TTC549 (cell line): ENCODE results near the gene TMPRSS11B.
A peak's percentile ranks its signal among the peaks of the same experiment; 100 is the strongest.
"Not testable (repeated sequence)": the region's sequence is repeated elsewhere in the genome, so short reads cannot be mapped to it uniquely, and the experiment has no call there.

Experiments
- FAIRE-seq: peaks from 2 replicates; lab custom pipeline; 2012; peaks lifted over from hg19 to GRCh38; lab: Jason Lieb, UNC

TMPRSS11B gene

GRCh38 chr4:68245594-68245993, at the start of gene TMPRSS11B:
Gene TMPRSS11B, minus strand, starts transcription at chr4:68245694. Its CDS starts 136 bp downstream, at chr4:68245558.
- FAIRE-seq: no peak

DNA sequence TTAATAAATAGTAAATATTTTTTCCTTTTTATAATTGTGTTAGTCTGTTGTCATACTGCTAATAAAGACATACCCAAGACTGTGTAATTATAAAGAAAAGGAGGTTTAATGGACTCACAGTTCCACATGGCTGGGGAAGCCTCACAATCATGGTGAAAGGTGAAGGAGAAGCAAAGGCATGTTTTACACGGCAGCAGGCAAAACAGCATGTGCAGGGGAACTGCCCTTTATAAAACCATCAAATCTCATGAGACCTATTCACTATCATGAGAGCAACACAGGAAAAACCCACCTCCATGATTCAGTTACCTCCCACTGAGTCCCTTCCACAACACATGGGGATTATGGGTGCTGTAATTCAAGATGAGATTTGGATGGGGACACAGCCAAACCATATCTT, 45.8 kb upstream of the TMPRSS11B start:
- no peak for FAIRE-seq

- FAIRE-seq: no peak
Measured at GRCh38 chr4:68288393-68288740, 42.9 kb upstream of the TMPRSS11B start.

GRCh38 chr4:68287704-68288392, 42.4 kb upstream of the TMPRSS11B start:
- FAIRE-seq: no peak

GRCh38 chr4:68283714-68284113, 38.2 kb upstream of the TMPRSS11B start:
- FAIRE-seq: no peak

DNA sequence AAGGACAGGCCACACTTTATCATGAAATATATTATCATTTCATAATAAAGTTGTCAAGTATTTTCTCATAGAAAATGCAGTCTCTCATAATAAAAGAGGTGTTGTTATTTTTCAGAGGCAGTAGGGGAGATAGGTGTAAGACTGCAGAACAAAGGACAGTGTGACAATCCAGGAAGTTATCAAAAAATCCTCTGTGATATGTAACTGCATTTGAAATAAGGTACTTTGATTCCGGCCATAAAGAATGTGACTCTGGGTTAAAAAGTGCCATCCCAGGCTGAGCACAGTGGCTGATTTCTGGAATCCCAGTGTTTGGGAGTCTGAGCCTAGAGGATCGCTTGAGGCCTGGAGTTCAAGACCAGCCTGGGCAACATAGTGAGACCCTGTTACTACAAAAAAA, 37.6 kb upstream of the TMPRSS11B start:
- no peak for FAIRE-seq

DNA sequence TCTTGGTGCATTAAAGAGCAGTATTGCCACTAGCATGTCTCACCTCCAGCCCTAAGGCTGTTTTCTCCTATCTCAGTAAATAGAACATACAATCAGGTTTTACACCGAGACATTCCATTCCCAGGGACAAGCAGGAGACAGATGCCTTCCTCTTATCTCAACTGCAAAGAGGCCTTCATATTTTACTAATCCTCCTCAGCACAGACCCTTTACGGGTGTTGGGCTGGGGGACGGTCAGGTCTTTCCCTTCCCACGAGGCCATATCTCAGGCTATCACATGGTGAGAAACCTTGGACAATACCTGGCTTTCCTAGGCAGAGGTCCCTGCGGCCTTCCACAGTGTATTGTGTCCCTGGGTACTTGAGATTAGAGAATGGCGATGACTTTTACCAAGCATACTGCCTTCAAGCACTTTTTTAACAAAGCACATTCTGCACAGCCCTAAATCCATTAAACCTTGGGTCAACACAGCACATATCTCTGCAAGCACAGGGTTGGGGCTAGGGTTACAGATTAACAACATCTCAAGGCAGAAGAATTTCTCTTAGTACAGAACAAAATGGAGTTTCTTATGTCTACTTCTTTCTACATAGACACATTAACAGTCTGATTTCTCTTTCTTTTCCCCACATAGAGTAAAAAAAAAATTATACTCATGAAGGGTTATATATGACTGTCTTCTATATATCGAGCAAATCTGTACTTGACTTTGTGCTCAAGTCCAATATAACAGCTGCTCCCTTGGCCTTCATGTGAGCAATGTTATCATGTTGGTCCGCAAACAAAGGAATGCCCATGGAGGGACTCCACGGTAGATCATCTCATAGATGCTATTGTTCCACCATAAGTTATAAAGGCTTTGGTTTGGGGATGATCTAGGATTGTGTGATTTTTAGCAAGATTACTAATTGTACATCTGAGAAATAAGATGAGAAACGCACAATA, 36.6 kb upstream of the TMPRSS11B start:
- FAIRE-seq: not testable (repeated sequence)

GRCh38 chr4:68278029-68278428, 32.5 kb upstream of the TMPRSS11B start:
- FAIRE-seq: no peak

GRCh38 chr4:68277627-68278026, 32.1 kb upstream of the TMPRSS11B start:
- FAIRE-seq: no peak

DNA sequence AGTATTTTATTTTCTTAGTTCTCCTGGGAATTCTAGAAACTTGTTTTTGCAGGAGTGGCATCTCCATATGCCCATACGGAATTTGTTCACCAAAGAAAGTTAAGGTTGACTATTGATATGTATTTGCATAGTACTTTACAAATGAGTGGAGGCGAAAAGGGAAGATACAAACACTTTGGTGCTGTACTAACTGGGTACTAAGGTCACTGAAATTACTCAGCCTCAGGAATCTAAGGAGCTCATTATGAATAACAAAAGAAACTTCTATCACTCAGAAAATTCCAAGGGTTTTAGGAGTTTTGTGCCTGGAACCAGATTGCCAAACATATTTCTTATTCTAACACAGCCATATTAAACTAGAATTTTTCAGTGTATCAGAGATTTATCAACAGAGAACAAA, 27.4 kb upstream of the TMPRSS11B start:
- no peak for FAIRE-seq

GRCh38 chr4:68272380-68272779, 26.9 kb upstream of the TMPRSS11B start:
- FAIRE-seq: no peak

DNA sequence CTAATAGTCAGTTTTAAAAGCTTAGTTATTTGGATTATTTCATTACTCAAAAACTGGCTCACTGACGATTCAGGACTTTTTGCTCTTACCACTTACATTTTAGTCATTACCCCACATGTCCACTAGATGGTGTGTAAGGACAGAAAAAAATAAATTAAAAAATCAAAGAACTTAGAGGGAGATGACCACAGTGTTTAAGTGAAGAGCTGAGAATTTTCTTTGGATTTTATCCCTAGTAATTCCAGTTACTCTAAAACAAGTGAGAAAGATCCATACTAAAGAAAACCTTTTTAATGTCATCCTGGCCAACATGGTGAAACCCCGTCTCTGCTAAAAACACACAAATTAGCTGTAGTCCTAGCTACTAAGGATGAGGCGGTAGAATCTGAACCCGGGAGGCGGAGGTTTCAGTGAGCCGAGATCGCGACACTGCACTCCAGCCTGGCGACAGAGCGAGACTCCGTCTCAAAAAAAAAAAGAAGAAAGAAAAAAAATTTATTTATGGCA, 26.4 kb upstream of the TMPRSS11B start:
- FAIRE-seq: peak; percentile 87

DNA sequence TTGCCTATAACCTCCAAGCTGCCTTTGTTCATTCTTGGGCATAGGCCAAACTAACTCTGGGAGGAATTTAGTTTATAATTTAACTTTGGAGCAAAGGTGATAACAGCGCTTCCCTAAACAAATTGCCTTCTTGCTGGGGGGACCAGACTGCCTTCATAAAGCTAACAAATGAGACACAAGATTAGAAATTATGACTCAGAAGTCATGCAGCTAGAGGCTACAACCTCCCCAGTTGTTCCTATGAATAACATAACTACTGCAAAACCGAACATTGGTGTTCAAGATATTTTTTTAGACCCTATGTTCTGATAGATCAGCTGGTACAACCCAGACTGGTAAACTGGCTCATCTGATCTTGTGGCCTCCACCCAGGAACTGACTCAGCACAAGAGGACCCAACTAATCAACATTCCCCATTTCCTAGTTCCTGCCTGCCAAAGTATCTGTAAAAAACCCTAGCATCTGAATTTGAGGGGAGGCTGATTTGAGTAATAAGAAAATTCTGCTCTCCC, 22.0 kb upstream of the TMPRSS11B start:
- no peak for FAIRE-seq

DNA sequence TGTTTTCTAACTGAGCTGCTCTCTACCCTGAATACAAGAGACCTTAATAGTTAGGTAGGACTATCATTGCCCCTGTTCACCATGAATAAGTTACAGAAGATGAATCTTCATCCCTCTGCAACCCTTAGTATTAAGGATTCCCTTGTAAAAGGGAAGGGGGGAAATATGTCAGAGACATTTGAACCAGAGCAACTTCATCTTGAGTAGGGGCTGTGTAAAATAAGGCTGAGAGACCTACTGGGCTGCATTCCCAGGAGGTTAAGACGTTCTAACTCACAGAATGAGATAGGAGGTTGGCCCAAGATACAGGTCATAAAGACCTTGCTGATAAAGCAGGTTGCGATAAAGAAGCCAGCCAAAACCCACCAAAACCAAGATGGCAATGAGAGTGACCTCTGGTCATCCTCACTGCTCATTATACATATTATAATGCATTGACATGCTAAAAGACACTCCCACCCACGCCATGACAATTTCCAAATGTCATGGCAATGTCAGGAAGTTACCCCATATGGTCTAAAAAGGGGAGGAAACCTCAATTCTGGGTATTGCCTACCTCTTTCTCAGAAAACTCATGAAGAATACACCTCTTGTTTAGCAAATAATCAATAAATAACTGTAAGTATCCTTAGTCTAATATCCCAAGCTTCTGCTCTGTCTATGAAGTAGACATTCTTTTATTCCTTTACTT, 19.5 kb upstream of the TMPRSS11B start:
- FAIRE-seq: no peak

- FAIRE-seq: no peak
Measured at GRCh38 chr4:68259191-68259590, 13.7 kb upstream of the TMPRSS11B start.

DNA sequence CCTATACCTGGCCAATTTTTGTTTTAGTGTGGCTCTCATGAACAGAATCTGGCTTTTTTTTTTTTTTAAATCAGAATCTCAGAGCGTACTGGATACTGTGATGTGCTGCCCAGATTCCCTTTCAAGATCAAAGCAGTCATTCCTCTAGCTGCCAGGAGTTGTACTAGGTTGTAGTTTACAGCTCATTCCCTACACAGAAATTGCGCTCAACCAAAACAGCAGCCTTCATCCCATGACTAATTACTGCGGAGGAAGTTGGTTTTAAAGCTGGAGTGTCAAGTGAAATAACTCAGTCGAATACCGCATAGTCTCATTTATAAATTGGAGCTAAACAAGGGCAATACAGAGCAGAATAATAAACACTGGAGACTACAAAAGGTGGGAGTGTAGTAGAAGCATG, 12.2 kb upstream of the TMPRSS11B start:
- no peak for FAIRE-seq

DNA sequence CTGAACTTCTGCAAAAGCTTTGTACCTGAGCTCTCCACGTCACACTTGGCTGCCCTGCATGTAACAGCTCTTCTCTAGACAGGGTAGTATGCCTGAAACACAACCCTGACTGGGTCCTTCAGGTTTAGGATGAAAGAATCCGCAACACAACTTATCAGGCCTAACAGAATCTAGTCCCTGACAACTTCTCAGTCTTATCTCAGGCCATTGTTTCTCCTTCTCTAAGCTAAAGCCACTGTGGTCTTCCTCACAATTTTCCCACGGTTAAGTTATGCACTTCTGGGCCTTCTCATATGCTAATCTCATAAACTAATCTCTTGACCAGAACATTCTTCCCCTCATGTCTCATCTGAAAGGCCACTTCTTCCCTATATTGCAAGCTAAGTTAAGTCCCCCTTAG, 10.8 kb upstream of the TMPRSS11B start:
- FAIRE-seq: no peak

- FAIRE-seq: no peak
Measured at GRCh38 chr4:68250151-68250930, 4.8 kb upstream of the TMPRSS11B start.

GRCh38 chr4:68249434-68249833, 3.9 kb upstream of the TMPRSS11B start:
- FAIRE-seq: no peak

- FAIRE-seq: no peak
Measured at GRCh38 chr4:68240620-68241019, 4.9 kb downstream of the TMPRSS11B start.

DNA sequence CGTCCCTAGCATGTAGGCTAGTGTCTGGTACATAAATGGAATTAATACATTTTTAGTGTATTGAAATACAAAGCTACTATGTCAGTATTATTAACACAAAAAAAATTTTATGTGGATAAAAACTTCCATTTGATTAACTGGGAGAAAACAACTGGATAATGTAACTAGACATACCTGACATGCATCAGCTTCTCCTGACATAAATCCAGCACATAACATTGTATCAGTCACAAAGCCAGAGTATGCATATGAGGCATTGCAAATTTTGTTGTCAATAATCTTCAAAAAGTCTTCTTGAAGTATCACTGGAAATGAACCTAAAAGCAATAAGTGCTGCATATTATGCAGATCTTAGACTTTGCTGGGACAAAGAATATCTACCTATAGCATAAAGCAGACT, 16.9 kb downstream of the TMPRSS11B start:
- no peak for FAIRE-seq

DNA sequence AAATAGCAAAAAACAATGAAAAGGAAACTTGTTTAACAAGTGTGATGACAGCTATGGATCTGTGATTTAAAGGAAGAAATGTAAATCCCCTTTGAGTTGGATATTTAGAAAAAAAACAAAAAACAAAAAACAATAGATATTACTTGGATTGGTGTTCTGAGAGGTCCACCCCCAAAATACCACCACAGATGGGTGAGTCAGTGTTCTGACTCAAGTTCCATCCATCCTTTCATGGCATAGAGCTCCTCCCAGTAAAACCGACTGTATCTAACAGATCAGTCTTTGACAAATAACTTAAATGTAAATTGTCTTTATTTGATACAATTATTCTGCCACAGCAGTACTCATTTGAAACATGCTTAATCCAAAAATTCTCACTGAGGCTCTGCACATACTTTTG, 27.4 kb downstream of the TMPRSS11B start:
- no peak for FAIRE-seq
